Fibroblast of lung (primary cell): ENCODE measurements around the gene FOXK2. TPM values are rescaled to one million over a fixed set of nuclear protein-coding genes. Genes with fewer than 3 reads are reported as not detected.

Source experiments
- DNase-seq, 2 donors: peaks; one replicate each; pipeline versions ENCODE4 v3.0.0 to v3.0.0-alpha.2; 2010; ENCODE audit warnings: low read depth in 2 of 2
- H2AFZ ChIP-seq: 2 replicates; pipeline ENCODE4 v1.5.1; 2012; ENCODE audit warnings: low read length, control low read depth, inconsistent platforms
- H3K27ac ChIP-seq: 2 replicates; pipeline ENCODE4 v1.5.1; 2011; ENCODE audit warnings: low read length, control low read depth; ENCODE audit not compliant: insufficient read depth
- H3K27me3 ChIP-seq: 2 replicates; pipeline ENCODE4 v1.5.1; 2011; ENCODE audit warnings: mild to moderate bottlenecking, low read length; ENCODE audit not compliant: control insufficient read depth, insufficient read depth
- H3K36me3 ChIP-seq: 2 replicates; pipeline ENCODE4 v1.5.1; 2011; ENCODE audit warnings: low read length; ENCODE audit not compliant: control insufficient read depth, insufficient read depth
- H3K4me1 ChIP-seq: 2 replicates; pipeline ENCODE4 v1.5.1; 2011; ENCODE audit warnings: low read length; ENCODE audit not compliant: control insufficient read depth, insufficient read depth; ENCODE audit errors: extremely low read depth
- H3K4me2 ChIP-seq: 2 replicates; pipeline ENCODE4 v1.5.1; 2011; ENCODE audit warnings: low read length, control low read depth; ENCODE audit not compliant: insufficient read depth; ENCODE audit errors: extremely low read depth
- H3K4me3 ChIP-seq, 4 experiments: fragments of 200-600 bp in 1 of 4; sonication (generic) in 1 of 4; replicated peaks in 1 of 4; 2 replicates each; pipeline ENCODE4 v1.5.1; 2011 to 2016; ENCODE audit warnings: low read length in 4 of 4, low read depth in 3 of 4, mild to moderate bottlenecking in 3 of 4, control low read depth in 2 of 4, inconsistent platforms in 1 of 4, mixed read lengths in 1 of 4; ENCODE audit not compliant: insufficient read depth in 1 of 4; ENCODE audit errors: control extremely low read depth in 1 of 4
- H3K79me2 ChIP-seq: 2 replicates; pipeline ENCODE4 v1.5.1; 2012; ENCODE audit warnings: mild to moderate bottlenecking, low read length, inconsistent platforms; ENCODE audit not compliant: control insufficient read depth, insufficient read depth
- H3K9ac ChIP-seq: 2 replicates; pipeline ENCODE4 v1.5.1; 2011; ENCODE audit warnings: mild to moderate bottlenecking, low read length, control low read depth; ENCODE audit not compliant: insufficient read depth
- H3K9me3 ChIP-seq: 2 replicates; pipeline ENCODE4 v1.5.1; 2012; ENCODE audit warnings: low read depth, low read length; ENCODE audit not compliant: control insufficient read depth, insufficient read depth
- H4K20me1 ChIP-seq: 2 replicates; pipeline ENCODE4 v1.5.1; 2011; ENCODE audit warnings: low read length; ENCODE audit not compliant: control insufficient read depth, insufficient read depth; ENCODE audit errors: extremely low read depth
- EZH2 ChIP-seq: IDR thresholded peaks from 2 replicates; pipeline ENCODE4 v1.5.1; 2012; ENCODE audit warnings: low read length, control low read depth, mild to moderate bottlenecking; ENCODE audit errors: missing control alignments
- polyA plus RNA-seq, 2 donors: library from polyadenylated mRNA; depleted of rRNA in 1 of 2; stranded (reverse) in 1 of 2; unstranded in 1 of 2; fragments of >200 nt; gene quantifications; 2 replicates each; pipeline ENCODE4 v1.2.1, GENCODE V29; 2011 to 2012; ENCODE audit warnings: missing spikeins in 1 of 2
- total RNA-seq: library from RNA; depleted of rRNA; stranded (reverse); fragments of >200 nt; gene quantifications from 2 replicates; pipeline ENCODE4 v1.2.1, GENCODE V29; 2014
- TF ChIP-seq, protein P1 (sequence below), 2 donors: IDR thresholded peaks in 1 of 2; conservative IDR thresholded peaks in 1 of 2; 1 replicate in 1 of 2; 2 replicates in 1 of 2; pipeline ENCODE4 v1.5.1; 2011 to 2012; ENCODE audit warnings: low read length in 2 of 2, control low read depth in 1 of 2, inconsistent platforms in 1 of 2, low read depth in 1 of 2, mild to moderate bottlenecking in 1 of 2

Gene FOXK2
- total and polyA plus RNA-seq, 2 donors (not counting 1 experiment from before 2014, with no cell fraction given): 23.5 to 33.2 TPM

DNA sequence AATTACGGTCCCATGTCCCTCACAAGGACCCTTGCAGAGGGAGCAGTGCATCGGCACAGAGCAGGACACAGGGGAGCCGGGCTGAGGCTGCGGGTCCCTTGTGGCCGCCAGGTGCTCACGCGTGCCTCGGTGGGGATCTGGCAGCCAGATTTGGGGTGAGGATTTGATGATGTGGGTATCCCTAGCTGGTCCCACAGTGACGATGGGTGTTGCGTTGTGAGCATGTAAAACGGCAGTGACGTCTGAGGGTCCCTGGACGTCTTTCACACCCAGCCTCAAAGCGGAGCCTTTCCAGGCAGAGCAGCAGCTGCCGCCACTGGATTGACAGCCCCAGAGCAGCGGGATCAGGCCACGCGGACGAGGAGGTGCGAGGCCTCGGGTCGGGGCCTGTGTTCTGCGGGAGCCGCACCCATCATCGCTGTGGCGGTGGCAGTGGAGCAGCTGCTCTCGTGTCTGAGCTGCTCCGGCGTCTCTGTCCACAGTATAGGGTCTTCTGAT lies 74.1 kb downstream of the FOXK2 start:
- Histone ChIP-seq H3K27me3 (no peaks in the 10 kb centered on the region), H3K4me1 (peaks cover 8% of the 10 kb centered on the region), H4K20me1 (no peaks in the 10 kb centered on the region), H2AFZ (peak overlapping the region; percentile 15), H3K4me3 (peak overlapping the region; percentile 37 to 78 (median 57)), H3K9me3 (no peaks in the 10 kb centered on the region), H3K36me3 (peaks cover 8% of the 10 kb centered on the region), H3K4me2 (peak overlapping the region; percentile 69), H3K27ac (peak overlapping the region; percentile 52), H3K9ac (peak overlapping the region; percentile 62), H3K79me2 (peaks cover 2% of the 10 kb centered on the region)
- peak in 1 of 2 donors; percentile 34 for DNase-seq
- TF ChIP-seq EZH2: no peak
- TF ChIP-seq, protein P1, sequence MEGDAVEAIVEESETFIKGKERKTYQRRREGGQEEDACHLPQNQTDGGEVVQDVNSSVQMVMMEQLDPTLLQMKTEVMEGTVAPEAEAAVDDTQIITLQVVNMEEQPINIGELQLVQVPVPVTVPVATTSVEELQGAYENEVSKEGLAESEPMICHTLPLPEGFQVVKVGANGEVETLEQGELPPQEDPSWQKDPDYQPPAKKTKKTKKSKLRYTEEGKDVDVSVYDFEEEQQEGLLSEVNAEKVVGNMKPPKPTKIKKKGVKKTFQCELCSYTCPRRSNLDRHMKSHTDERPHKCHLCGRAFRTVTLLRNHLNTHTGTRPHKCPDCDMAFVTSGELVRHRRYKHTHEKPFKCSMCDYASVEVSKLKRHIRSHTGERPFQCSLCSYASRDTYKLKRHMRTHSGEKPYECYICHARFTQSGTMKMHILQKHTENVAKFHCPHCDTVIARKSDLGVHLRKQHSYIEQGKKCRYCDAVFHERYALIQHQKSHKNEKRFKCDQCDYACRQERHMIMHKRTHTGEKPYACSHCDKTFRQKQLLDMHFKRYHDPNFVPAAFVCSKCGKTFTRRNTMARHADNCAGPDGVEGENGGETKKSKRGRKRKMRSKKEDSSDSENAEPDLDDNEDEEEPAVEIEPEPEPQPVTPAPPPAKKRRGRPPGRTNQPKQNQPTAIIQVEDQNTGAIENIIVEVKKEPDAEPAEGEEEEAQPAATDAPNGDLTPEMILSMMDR (conservative IDR thresholded peaks at IDR 0.05 in 1 of 2, IDR thresholded peaks at IDR 0.05 in 1 of 2; ENCODE audit: low read depth in 1 of 2, low read length in 2 of 2): no peak

- Histone ChIP-seq H3K9ac (no peak overlapping the region), H2AFZ (no peak overlapping the region), H3K36me3 (peaks cover 11% of the 10 kb centered on the region), H3K9me3 (no peaks in the 10 kb centered on the region), H3K79me2 (peaks cover 2% of the 10 kb centered on the region), H3K27me3 (no peaks in the 10 kb centered on the region), H3K4me1 (peaks cover 8% of the 10 kb centered on the region), H3K4me2 (no peak overlapping the region), H3K4me3 (no peak overlapping the region), H4K20me1 (no peaks in the 10 kb centered on the region), H3K27ac (no peak overlapping the region)
- no peak for DNase-seq
- TF ChIP-seq, protein P1 (conservative IDR thresholded peaks at IDR 0.05 in 1 of 2, IDR thresholded peaks at IDR 0.05 in 1 of 2; ENCODE audit: low read depth in 1 of 2, low read length in 2 of 2): no peak
- TF ChIP-seq EZH2: no peak
Observed at GRCh38 chr17:82594571-82594970, 75.0 kb downstream of the FOXK2 start.

DNA sequence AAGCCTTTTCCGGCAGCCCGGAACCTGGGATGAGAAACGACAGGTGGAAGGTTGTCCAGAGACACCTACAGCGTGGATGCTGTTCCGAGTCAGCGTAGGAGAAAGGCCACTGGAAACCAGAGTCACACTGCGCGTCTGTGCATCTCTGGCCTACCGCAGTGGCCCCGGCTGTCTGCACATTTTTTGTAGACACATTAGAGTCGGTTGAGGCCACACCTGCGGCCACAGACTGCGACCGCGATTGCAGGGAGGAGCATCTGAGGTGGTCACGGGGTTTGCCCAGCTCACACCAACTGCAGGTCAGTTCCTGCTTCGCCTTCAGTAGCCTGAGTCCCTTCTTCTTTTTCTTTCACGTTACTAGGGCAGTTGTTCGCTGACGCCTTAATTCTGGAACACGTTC lies 76.4 kb downstream of the FOXK2 start:
- H3K27me3 ChIP-seq: no peaks in the 10 kb centered on the region
- no peak overlapping the region for H3K4me2 ChIP-seq
- H3K9me3 ChIP-seq: no peaks in the 10 kb centered on the region
- peaks cover 13% of the 10 kb centered on the region for H3K36me3 ChIP-seq
- no peak overlapping the region for H3K9ac ChIP-seq
- no peak for TF ChIP-seq EZH2
- TF ChIP-seq, protein P1 (conservative IDR thresholded peaks at IDR 0.05 in 1 of 2, IDR thresholded peaks at IDR 0.05 in 1 of 2; ENCODE audit: low read depth in 1 of 2, low read length in 2 of 2): no peak
- H2AFZ ChIP-seq: no peak overlapping the region
- H3K27ac ChIP-seq: no peak overlapping the region
- H3K4me3 ChIP-seq: no peak overlapping the region
- peaks cover 2% of the 10 kb centered on the region for H3K79me2 ChIP-seq
- no peak for DNase-seq
- H4K20me1 ChIP-seq: no peaks in the 10 kb centered on the region
- H3K4me1 ChIP-seq: peaks cover 8% of the 10 kb centered on the region
